Amniotic stem cell (primary cell): ENCODE results near the gene DCLK2.
A peak's percentile ranks its signal among the peaks of the same experiment; 100 is the strongest.

Experiments used
- DNase-seq: peaks from one replicate; lab custom pipeline; 2025; lab: John Stamatoyannopoulos, UW

DCLK2 gene

DNA sequence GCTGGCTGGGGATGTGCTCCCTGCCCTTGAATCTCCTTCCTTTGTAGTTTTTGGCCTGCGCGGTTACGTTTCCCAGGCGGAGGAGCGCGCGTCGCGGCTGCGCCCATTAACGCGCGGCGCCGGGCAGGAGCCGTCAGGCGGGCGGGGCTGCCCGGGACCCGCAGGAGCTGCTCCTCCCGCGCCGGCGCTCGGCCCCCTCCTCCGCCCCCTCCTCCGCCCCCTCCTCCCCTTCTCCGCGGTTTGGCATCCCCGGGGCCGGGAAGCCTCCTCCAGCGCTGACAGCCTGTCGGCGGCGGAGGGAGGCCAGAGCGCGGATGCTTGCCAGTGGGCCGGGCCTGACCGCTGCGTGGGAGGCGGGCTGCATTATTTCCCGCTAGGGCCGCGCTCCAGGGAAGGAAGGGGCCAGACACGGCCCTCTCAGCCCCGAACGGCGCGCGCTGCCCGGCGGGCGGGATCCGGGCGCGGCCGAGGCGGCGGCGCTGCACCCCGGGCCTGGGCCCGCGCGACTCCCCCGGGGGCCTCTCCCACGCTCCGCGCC lies at the start of gene DCLK2:
Gene DCLK2, plus strand, starts transcription at position 405 of the 538 bp plus-strand sequence. CDS start 583 bp downstream, outside the sequence.
- DNase-seq = peak; percentile 46

- DNase-seq = no peak
Observed at GRCh38 chr4:150032541-150032940, 45.7 kb upstream of the DCLK2 start.

DNA sequence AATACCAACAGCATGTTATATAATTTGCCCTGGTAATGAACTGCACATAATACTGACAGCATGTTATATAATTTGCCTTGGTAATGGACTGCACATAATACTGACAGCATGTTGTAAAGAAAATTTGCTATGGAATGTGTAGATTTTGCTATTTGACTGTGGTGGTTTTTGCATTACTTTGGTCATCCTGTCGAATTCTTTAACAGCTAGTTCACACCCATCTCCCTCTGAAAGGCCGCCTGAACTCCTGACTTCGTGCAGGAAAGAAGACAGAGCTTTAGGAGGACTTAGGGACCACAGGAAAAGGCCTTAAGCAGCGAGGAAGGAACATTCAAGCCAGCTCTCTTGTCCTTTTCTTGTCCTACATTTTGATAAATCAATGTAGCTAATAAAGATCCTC lies 45.2 kb upstream of the DCLK2 start:
- no peak for DNase-seq

GRCh38 chr4:150033901-150034300 lies 44.3 kb upstream of the DCLK2 start:
- no peak for DNase-seq

GRCh38 chr4:150037251-150037856 lies 40.9 kb upstream of the DCLK2 start:
- DNase-seq = no peak

- no peak for DNase-seq
Observed at GRCh38 chr4:150038335-150039076, 39.7 kb upstream of the DCLK2 start.

GRCh38 chr4:150039274-150040127 lies 38.7 kb upstream of the DCLK2 start:
- DNase-seq = no peak

GRCh38 chr4:150044517-150044916 lies 33.7 kb upstream of the DCLK2 start:
- no peak for DNase-seq

- DNase-seq = no peak
Observed at GRCh38 chr4:150045410-150045809, 32.8 kb upstream of the DCLK2 start.

- no peak for DNase-seq
Observed at GRCh38 chr4:150046728-150047217, 31.5 kb upstream of the DCLK2 start.

GRCh38 chr4:150047546-150047945 lies 30.7 kb upstream of the DCLK2 start:
- no peak for DNase-seq

DNA sequence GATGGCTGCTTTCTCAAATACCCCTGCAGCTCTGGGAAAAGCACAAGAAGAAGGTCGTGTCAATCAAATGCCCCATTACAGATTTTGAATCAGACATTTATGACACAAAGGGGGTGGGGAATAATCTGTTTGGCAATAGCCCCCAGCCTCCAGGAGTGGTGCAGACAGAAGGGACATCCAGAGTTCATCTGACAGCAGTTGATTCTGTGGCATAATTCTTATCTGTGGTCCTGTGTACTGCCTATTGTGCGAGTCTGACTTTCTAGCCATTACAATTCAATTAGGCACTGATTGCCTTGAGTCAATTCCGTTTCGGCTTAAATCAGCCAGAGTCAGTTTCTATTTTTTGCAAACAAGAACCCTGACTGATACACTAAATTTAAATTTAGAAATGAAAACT lies 28.6 kb upstream of the DCLK2 start:
- no peak for DNase-seq

DNA sequence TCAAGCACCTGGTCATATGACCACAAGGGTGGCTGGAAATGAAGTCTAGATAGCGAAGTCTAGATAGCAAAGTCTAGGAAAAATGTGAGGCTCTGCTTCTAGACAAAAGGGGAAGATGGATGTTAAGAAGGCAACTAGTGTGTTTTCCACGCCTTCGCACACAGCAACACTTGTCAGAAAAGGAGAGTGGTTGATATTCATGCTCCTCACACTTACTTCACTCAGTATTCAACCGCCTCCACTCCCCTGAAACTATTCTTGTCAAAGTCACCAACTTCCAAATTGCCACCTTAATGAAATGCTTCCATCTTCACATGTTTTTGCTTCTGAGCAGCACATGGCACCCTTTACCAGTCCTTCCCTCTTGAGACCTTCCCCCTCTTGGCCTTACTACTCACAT lies 27.7 kb upstream of the DCLK2 start:
- DNase-seq = no peak

DNA sequence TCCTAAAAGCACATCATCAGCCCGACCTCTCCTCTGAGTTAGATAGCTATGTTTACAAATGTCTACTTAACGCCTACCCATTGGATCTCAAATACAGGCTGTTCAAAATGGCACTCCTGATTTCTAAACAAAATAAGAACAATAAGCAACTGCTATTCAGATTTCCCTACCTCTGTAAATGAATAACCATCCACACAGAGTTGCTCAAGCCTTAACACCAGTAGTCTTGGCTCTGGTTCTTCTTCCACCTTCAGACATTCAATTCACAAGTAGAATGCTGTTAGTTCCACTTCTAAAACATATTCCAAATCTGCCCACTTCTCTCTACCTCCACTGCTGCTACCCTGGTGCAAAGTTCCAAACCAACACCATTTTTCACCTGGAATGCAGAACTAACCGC lies 27.1 kb upstream of the DCLK2 start:
- no peak for DNase-seq

- no peak for DNase-seq
Observed at GRCh38 chr4:150055467-150055866, 22.8 kb upstream of the DCLK2 start.

GRCh38 chr4:150056569-150056968 lies 21.7 kb upstream of the DCLK2 start:
- no peak for DNase-seq

DNA sequence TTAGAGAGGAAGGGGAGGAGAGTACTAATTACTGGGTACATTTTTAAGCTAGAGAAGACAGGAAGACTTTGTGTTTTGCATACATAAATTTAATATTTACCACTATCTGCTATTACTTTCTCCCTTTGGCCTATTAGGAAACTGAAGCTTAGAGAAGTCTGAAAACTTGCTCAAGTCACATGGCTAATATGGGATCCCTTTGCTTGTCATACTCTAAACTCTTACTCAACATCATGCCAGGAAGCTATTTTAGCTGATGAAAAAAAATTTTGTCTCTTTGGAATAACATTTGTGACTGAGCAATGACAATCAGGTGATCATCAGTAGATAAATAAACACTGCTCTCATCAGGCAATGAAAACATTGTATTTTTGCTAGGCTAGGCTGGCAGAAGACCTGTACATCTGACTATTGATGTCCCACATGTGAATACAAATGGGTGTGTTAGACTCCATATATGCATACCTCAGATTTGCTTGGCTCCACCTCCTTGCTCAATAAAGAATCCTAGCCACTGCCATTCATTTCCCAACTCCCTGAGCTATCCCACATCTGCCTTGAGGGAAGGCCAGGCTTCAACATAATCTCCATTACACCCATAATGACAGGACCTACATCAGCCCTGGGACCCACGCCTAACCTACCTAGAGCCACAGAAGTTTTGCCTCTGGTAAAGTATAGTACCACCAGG lies 17.0 kb upstream of the DCLK2 start:
- DNase-seq = no peak

DNA sequence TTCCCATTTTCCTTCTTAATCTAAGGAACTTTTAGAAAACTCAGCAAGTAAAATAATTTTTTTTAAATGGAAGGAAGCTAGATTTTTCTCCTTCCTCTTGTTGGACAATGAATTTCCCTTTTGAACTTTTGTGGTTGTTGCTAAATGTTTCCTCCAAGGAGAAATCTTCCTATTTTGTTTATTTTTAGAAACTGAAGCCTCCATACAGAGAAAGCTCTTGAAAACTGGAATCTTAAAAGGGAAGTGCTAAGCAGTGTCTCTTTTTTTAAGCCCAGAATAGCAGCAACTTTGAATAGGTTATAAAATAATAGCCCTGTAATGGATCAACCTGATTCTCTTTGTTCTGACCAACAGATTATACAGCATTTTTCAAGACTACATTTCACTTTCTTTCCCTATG lies 15.1 kb upstream of the DCLK2 start:
- DNase-seq = no peak

DNA sequence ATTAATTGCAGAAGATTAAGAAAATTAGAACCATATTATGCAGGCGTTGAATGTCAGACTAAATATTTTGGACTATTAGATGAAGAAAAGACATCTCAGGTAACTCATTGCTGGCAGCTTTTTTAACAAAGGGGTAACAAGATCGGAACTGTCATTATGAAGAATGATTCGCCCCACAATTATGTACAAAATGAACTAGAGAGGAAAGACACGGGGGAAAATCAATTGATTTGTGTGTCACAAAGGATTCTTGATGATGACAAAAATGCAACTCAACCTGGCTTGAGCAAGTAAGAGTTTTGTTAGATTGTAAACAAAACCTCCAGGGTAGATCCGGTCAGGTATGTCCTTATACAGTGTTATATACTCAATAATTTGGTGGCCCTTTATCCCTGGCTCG lies 12.5 kb upstream of the DCLK2 start:
- DNase-seq = no peak

DNA sequence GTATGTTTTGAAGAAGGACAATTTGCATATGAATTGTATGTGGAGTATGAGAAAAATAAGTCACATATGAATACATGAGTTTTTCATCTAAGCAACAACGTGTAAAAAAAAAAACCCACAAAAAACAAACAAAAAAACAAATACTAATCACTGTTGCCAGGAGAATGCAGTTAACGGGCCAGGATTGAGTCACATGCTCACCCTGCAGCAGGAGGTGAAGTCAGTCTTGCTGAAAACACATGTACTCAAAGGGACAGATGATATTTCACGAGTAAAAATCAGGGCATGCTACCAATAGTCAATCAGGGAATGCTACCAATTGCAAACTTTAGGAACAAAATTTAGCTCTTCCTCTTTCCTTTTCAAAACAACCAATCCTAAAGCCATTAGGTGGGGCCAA lies 10.4 kb upstream of the DCLK2 start:
- DNase-seq = no peak

- no peak for DNase-seq
Observed at GRCh38 chr4:150068300-150068960, 9.8 kb upstream of the DCLK2 start.
